ENCODE results near the gene PSMA6.

PSMA6 gene

DNA sequence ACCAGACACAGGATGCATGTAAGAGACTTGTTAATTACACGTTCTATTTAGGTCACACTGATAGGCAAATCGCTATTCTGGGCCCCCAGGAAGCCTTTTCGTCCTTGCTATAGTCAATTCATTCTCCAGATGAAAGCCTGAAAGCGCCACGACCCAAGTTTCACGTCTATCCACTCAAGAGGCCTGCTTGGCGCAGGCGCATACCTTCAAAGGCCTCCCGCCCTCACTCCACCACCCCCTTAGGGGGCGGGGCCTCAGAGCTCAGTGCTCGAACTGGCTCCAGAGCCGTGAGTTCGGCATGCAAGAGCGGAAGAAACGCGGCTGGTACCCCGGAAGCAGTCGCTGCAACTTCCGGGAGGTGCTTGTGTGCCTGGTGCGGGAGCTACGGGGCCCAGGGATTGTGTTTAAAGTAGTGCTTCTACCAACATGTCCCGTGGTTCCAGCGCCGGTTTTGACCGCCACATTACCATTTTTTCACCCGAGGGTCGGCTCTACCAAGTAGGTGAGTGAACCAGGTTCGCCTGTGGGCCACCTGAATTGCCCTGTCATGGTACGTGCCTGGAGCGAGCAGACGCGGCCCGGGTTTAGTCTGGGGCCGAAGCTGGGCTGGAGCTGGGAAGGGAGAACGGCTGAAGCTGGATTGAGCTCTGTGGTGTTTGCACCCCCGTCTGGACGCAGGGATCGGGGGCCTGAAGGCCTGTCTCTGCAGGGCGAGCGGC, at the start of gene PSMA6:
TSS of gene PSMA6 (plus strand) at position 332 of the 719 bp plus-strand sequence. CDS start at position 427, 95 bp downstream.
- TF ChIP-seq, protein P1, sequence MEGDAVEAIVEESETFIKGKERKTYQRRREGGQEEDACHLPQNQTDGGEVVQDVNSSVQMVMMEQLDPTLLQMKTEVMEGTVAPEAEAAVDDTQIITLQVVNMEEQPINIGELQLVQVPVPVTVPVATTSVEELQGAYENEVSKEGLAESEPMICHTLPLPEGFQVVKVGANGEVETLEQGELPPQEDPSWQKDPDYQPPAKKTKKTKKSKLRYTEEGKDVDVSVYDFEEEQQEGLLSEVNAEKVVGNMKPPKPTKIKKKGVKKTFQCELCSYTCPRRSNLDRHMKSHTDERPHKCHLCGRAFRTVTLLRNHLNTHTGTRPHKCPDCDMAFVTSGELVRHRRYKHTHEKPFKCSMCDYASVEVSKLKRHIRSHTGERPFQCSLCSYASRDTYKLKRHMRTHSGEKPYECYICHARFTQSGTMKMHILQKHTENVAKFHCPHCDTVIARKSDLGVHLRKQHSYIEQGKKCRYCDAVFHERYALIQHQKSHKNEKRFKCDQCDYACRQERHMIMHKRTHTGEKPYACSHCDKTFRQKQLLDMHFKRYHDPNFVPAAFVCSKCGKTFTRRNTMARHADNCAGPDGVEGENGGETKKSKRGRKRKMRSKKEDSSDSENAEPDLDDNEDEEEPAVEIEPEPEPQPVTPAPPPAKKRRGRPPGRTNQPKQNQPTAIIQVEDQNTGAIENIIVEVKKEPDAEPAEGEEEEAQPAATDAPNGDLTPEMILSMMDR (IDR thresholded peaks at IDR 0.05; ENCODE audit: control insufficient read depth, extremely low read depth, insufficient read depth), result no peak
- peak; percentile 98 for DNase-seq (ENCODE audit: low read depth)
- peak within 1 kb of the TSS; percentile 99 for H3K4me3 ChIP-seq (ENCODE audit: low read depth, low read length)

DNA sequence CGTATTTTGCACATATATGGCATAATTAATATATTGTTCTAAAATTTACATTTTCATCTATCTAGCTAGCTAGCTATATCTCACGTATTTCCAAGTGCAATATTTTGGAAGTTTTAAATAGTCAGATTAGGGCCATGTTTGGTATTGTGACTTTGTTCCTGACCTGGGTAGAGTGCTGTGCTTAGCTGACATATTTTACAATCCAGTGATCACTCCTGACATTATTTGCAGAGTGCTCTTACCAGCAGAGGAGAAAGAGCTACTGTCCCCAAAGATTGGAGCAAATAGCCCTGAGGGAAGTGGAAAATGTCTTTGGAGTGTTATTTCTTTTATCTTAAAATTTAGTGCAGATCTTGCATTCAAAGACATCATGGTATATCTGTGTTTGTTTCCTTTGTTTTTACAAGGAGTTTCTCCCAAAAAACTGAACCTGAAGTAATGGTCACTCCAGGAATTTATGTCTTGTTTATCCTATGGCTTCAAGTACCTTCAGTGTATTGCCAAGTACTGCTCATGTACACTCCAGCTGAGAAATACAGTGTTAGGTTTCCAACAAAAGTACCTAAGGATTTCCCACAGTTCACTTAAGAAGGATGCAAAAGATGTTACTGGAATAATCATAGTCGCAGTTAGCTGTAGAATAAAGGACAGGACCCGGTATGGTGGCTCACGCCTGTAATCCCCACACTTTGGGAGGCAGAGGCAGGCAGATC, 49.4 kb upstream of the PSMA6 start:
- H3K4me3 ChIP-seq (ENCODE audit: low read depth, low read length), result no peak overlapping the region
- TF ChIP-seq, protein P1 (IDR thresholded peaks at IDR 0.05; ENCODE audit: control insufficient read depth, extremely low read depth, insufficient read depth), result no peak
- no peak for DNase-seq (ENCODE audit: low read depth)

DNA sequence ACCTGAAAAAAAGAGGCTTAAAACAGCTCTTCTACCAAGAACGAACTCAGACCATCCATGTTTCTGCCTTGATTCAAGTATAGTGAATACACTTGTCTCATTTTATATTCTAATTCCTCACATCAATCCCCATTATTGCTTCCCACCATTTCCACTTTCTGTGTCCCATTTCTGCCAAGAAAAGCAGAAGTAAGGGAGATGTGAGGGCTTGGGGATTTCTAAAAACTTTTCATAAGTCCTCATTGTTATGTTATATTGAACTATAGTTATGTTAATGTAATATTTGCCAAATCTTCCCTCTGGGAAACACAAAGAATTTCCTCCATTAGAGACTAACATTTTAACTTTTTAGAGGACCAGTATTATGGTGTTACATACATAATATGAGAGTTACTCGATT, 48.2 kb upstream of the PSMA6 start:
- no peak for DNase-seq (ENCODE audit: low read depth)
- TF ChIP-seq, protein P1 (IDR thresholded peaks at IDR 0.05; ENCODE audit: control insufficient read depth, extremely low read depth, insufficient read depth), result no peak

DNA sequence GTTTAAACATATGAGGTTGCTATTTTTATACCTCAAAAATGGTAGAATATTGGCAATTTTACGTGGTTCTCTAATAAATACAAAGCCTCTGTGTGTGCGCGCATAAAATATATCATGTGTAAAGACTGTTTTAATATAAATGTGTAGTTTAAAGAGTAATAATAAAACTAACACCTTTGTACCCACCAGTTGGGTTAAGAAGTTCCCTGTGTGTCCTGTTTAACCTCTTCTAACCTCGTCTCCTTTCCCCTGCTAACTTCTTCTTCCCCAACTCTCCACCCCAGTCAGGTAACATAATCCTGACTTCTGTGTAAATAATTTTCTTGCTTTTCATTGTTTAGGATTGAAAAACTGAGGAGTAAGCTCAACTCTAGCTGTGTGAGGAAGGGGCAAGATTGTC, 47.6 kb upstream of the PSMA6 start:
- TF ChIP-seq, protein P1 (IDR thresholded peaks at IDR 0.05; ENCODE audit: control insufficient read depth, extremely low read depth, insufficient read depth), result no peak
- no peak for DNase-seq (ENCODE audit: low read depth)
- no peak overlapping the region for H3K4me3 ChIP-seq (ENCODE audit: low read depth, low read length)

More for the DNA sequence above, 48.2 kb upstream of the PSMA6 start:
- H3K4me3 ChIP-seq (ENCODE audit: low read depth, low read length), result no peak overlapping the region

DNA sequence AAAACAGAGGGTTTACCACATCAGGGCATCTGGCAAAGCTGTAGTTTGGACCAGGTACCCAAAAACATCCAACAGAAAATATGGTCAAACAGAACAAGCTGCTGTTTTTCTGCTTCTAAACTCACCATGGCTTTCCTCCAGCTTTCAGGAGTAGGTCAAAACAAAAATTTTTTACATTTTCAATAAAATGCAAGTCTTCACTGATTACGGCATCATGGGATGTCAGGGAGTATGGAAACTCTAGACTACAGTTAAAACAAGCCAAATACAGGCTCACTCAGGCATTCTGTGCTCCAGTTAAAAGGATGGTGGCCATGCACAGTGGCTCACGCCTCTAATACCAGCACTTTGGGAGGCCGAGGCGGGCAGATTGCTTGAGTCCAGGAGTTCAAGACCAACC, 47.1 kb upstream of the PSMA6 start:
- H3K4me3 ChIP-seq (ENCODE audit: low read depth, low read length), result no peak overlapping the region
- DNase-seq (ENCODE audit: low read depth), result no peak
- TF ChIP-seq, protein P1 (IDR thresholded peaks at IDR 0.05; ENCODE audit: control insufficient read depth, extremely low read depth, insufficient read depth), result no peak

DNA sequence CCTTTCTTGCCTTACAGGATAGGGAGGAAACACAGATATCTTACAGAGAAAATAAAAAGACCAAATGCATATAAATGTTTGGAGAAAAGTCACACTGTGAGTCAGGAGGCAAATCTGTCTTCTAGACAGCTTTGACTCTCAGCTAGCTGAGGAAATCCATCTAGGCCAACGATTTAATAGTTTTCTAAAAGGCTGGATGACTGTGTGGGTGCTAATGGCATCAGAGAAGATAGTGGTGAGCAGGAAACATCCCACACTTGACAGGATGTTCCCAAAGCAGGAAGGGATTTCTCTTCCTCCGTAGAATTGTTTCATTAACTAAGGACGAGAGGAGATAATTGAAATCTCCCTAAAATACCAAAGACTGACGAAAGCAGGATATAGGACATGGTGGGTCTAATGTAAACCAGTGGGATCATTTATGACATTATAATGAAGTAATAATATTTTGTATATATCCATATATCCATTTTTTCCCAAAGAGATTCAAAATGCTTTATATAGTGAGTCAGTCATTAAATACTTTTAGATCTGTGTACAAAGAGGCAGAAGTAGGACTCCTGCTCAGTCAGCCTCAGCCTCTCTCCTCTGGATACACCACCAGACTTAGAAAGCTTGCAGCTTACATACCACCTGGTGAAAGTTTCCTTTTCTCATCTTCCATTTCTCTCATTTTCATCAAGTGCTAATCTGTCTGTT, 44.3 kb upstream of the PSMA6 start:
- H3K4me3 ChIP-seq (ENCODE audit: low read depth, low read length), result no peak overlapping the region
- no peak for DNase-seq (ENCODE audit: low read depth)
- TF ChIP-seq, protein P1 (IDR thresholded peaks at IDR 0.05; ENCODE audit: control insufficient read depth, extremely low read depth, insufficient read depth), result no peak
